HepG2 (cell line): ENCODE measurements around the gene OR2S2. TPM values are rescaled to one million over a fixed set of nuclear protein-coding genes. Genes with fewer than 3 reads are reported as not detected.

Source experiments
- AHDC1 ChIP-seq: sonication (generic); formaldehyde crosslinking; IDR thresholded peaks from 2 replicates; pipeline ENCODE4 v1.5.1; 2020; ENCODE audit warnings: mild to moderate bottlenecking, missing genetic modification reagents, borderline replicate concordance
- AHR ChIP-seq: IDR thresholded peaks from 2 replicates; pipeline ENCODE4 v1.6.1; 2018; ENCODE audit warnings: missing genetic modification reagents, missing compliant biosample characterization
- E2F5 ChIP-seq: sonication (generic); formaldehyde crosslinking; conservative IDR thresholded peaks from 2 replicates; pipeline ENCODE4 v1.4.0; 2020; ENCODE audit warnings: missing genetic modification reagents
- HMGXB3 ChIP-seq: sonication (generic); formaldehyde crosslinking; IDR thresholded peaks from 2 replicates; pipeline ENCODE4 v1.4.0; 2020; ENCODE audit warnings: missing genetic modification reagents, borderline replicate concordance
- HOXA5 ChIP-seq: sonication (generic); formaldehyde crosslinking; IDR thresholded peaks from 2 replicates; pipeline ENCODE4 v1.4.0; 2020; ENCODE audit warnings: missing genetic modification reagents
- MTF1 ChIP-seq: sonication (generic); formaldehyde crosslinking; IDR thresholded peaks from 2 replicates; pipeline ENCODE4 v1.5.0; 2020; ENCODE audit warnings: missing genetic modification reagents
- SALL2 ChIP-seq: sonication (generic); formaldehyde crosslinking; IDR thresholded peaks from 2 replicates; pipeline ENCODE4 v1.8.1; 2023; ENCODE audit warnings: mild to moderate bottlenecking, missing genetic modification reagents, inconsistent platforms
- ZNF235 ChIP-seq: sonication (generic); formaldehyde crosslinking; IDR thresholded peaks from 2 replicates; pipeline ENCODE4 v1.8.1; 2023; ENCODE audit warnings: mild to moderate bottlenecking, missing genetic modification reagents, borderline replicate concordance
- polyA plus RNA-seq, 8 experiments: library from polyadenylated mRNA; depleted of rRNA in 3 of 8; stranded (reverse) in 7 of 8; unstranded in 1 of 8; fragments of >200 nt; fragmentation: Illumina TruSeq in 4 of 8; extraction: Trizol in 4 of 8; gene quantifications; 2 replicates each; pipeline versions ENCODE4 v1.2.1 to v1.2.3, GENCODE V29; 2011 to 2016; ENCODE audit warnings: low read depth in 4 of 8, missing spikeins in 1 of 8, mixed read lengths in 1 of 8; ENCODE audit not compliant: insufficient read depth in 1 of 8
- total RNA-seq, 5 experiments: library from RNA; depleted of rRNA; stranded (reverse); fragments of >200 nt; fragmentation: Illumina TruSeq; extraction: Trizol; gene quantifications; 2 replicates each; pipeline ENCODE4 v1.2.3, GENCODE V29; 2016; ENCODE audit warnings: low read depth in 1 of 5

The OR2S2 gene
- total and polyA plus RNA-seq, 2 of the 13 experiments (the other 11 are each of a cell fraction or from before 2014, with no cell fraction given): not detected

GRCh38 chr9:35915681-35916294, 42.2 kb downstream of the OR2S2 start (continued):
- TF ChIP-seq HMGXB3: no peak
- TF ChIP-seq MTF1 (CRISPR knock-in tag): no peak
- no peak for TF ChIP-seq SALL2 (CRISPR knock-in tag)
- no peak for TF ChIP-seq AHR (CRISPR knock-in tag)
- TF ChIP-seq E2F5 (CRISPR knock-in tag): no peak
- no peak for TF ChIP-seq AHDC1 (CRISPR knock-in tag)
- no peak for TF ChIP-seq ZNF235 (CRISPR knock-in tag)
- TF ChIP-seq HOXA5: no peak
